Tibial nerve (tissue), 3 donors: Measurements from ENCODE around the gene GLIPR1.
A peak's percentile ranks its signal among the peaks of the same experiment; 100 is the strongest.

Experiments
- POLR2A ChIP-seq, 2 donors: fragments of 450-650 bp; IDR thresholded peaks; one replicate each; pipeline ENCODE4 v1.6.1; 2017; ENCODE audit warnings: antibody characterized with exemption in 2 of 2, mild to moderate bottlenecking in 2 of 2, moderate library complexity in 2 of 2
- TF ChIP-seq, protein P1 (sequence below), 5 experiments: fragments of 200-600 bp in 3 of 5; fragments of 450-650 bp in 2 of 5; sonication (generic) in 3 of 5; IDR thresholded peaks; one replicate each; pipeline ENCODE4 v1.5.1; 2016 to 2019; ENCODE audit warnings: antibody characterized with exemption in 5 of 5, mild to moderate bottlenecking in 3 of 5, moderate library complexity in 2 of 5

GRCh38 chr12:75525263-75525662 lies 44.7 kb downstream of the GLIPR1 start:
- TF ChIP-seq, protein P1, sequence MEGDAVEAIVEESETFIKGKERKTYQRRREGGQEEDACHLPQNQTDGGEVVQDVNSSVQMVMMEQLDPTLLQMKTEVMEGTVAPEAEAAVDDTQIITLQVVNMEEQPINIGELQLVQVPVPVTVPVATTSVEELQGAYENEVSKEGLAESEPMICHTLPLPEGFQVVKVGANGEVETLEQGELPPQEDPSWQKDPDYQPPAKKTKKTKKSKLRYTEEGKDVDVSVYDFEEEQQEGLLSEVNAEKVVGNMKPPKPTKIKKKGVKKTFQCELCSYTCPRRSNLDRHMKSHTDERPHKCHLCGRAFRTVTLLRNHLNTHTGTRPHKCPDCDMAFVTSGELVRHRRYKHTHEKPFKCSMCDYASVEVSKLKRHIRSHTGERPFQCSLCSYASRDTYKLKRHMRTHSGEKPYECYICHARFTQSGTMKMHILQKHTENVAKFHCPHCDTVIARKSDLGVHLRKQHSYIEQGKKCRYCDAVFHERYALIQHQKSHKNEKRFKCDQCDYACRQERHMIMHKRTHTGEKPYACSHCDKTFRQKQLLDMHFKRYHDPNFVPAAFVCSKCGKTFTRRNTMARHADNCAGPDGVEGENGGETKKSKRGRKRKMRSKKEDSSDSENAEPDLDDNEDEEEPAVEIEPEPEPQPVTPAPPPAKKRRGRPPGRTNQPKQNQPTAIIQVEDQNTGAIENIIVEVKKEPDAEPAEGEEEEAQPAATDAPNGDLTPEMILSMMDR (IDR thresholded peaks at IDR 0.05): peak in 1 of 5 experiments; percentile 26
- TF ChIP-seq POLR2A (IDR thresholded peaks at IDR 0.05): no peak
